ENCODE measurements around the gene PRCP. TPM values are rescaled to one million over a fixed set of nuclear protein-coding genes. Genes with fewer than 3 reads are reported as not detected.

The PRCP gene
- total RNA-seq, 6 experiments from 2014 or later, result 51.2 to 63.3 (median 57.5) TPM

DNA sequence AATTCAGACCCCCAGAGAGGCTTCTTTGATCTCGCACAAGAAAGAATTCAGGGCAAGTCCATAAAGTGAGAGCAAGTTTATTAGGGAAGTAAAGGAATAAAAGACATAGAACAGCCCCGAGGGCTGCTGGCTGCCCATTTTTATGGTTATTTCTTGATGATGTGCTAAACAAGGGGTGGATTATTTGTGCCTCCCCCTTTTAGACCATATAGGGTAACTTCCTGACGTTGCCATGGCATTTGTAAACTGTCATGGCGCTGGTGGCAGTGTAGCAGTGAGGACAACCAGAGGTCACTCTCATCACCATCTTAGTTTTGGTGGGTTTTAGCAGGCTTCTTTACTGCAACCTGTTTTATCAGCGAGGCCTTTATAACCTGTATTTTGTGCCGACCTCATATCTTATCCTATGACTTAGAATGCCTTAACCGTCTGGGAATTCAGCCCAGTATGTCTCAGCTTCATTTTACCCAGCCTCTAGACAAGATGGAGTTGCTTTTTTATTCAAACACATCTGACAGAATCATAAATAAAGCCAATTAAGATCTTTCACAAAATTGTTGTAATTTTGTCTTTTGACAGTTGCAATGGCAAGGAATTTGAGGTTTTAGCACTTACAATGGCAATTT is 8.9 kb upstream of the PRCP start:
- peaks cover 10% of the 10 kb centered on the region for H3K36me3 Mint-ChIP-seq (ENCODE audit: low read depth)
- no peak overlapping the region for H3K4me3 Mint-ChIP-seq
- H3K9me3 Mint-ChIP-seq, result no peaks in the 10 kb centered on the region
- H3K27ac Mint-ChIP-seq, result peak overlapping the region; percentile 48; the same call in 1 of the 2 replicates
- H3K27me3 Mint-ChIP-seq (ENCODE audit: insufficient read depth), result no peaks in the 10 kb centered on the region
- no peak for TF ChIP-seq CTCF (IDR thresholded peaks at IDR 0.05)
- peaks cover 29% of the 10 kb centered on the region for H3K4me1 Mint-ChIP-seq (ENCODE audit: low read depth)
- DNase-seq, result no peak

DNA sequence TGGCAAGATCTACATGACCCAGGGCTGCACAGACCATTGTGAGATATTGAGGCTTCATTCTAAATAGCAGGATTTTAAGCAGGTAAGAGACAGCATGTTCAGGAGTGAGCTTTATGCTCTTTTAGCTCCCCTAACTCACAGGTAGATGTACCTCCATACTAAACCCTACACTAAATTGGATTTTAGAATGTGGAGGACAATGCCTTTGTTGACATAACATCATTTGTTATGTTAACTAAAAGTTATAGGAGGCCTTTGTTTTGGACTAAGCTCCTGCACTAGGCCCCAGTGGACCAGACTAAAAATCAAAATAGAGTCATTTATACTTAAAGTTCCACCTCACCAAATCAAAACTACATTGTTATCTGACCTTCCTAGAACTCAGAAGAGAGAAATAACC is 8.1 kb upstream of the PRCP start:
- Mint-ChIP-seq H3K27ac (peak overlapping the region; percentile 48), H3K36me3 (ENCODE audit: low read depth) (peaks cover 10% of the 10 kb centered on the region), H3K9me3 (no peaks in the 10 kb centered on the region), H3K4me3 (no peak overlapping the region), H3K27me3 (ENCODE audit: insufficient read depth) (no peaks in the 10 kb centered on the region), H3K4me1 (ENCODE audit: low read depth) (peaks cover 33% of the 10 kb centered on the region)
- TF ChIP-seq CTCF (IDR thresholded peaks at IDR 0.05), result no peak
- DNase-seq, result no peak

- peaks cover 43% of the 10 kb centered on the region for H3K4me1 Mint-ChIP-seq (ENCODE audit: low read depth)
- no peaks in the 10 kb centered on the region for H3K9me3 Mint-ChIP-seq
- peaks cover 10% of the 10 kb centered on the region for H3K36me3 Mint-ChIP-seq (ENCODE audit: low read depth)
- no peak for DNase-seq
- H3K27me3 Mint-ChIP-seq (ENCODE audit: insufficient read depth), result no peaks in the 10 kb centered on the region
- H3K4me3 Mint-ChIP-seq, result no peak overlapping the region
- no peak for TF ChIP-seq CTCF (IDR thresholded peaks at IDR 0.05)
- no peak overlapping the region for H3K27ac Mint-ChIP-seq
These were observed 7.1 kb upstream of the PRCP start for GRCh38 chr11:82907371-82907770.

DNA sequence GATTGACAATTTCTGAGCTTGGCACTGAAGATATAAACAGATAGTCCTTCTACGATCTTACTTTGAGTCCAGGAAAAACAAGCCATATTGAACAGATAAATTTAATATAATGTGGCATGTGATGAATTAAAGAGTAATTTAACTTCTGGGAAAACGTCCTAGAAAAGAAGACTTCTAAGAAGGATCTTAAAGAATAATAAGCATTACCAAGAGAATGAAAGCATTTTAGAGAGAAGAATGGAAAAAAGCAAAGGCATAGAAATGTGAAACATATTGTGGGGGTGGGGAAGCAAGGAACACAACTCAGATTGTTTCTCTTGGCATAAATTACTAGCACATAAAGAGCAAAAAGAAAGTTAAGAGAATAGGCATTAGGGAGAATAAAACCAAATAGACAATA is 6.7 kb upstream of the PRCP start:
- DNase-seq, result no peak
- Mint-ChIP-seq H3K27me3 (ENCODE audit: insufficient read depth) (no peaks in the 10 kb centered on the region), H3K9me3 (no peaks in the 10 kb centered on the region), H3K36me3 (ENCODE audit: low read depth) (peaks cover 8% of the 10 kb centered on the region), H3K27ac (no peak overlapping the region), H3K4me1 (ENCODE audit: low read depth) (peaks cover 47% of the 10 kb centered on the region), H3K4me3 (no peak overlapping the region)
- TF ChIP-seq CTCF (IDR thresholded peaks at IDR 0.05), result no peak

DNA sequence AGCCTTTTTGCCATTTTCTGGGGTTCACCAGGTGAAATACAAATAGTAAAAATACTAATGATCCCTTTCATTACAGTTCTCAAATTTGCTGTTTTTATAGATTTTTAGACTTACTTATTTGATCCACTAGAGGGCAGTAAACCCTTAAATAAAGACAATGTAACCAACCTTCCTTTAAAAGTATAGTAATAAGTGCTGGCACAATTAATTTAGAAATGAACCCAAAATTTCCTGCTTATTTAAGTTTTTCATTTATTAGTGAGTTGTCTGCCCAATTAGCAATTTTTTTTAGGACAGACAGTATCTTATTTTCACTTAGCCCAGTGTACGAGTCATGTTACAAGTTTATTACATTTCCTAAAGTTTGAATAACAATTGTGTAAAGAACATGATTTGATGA is 6.0 kb upstream of the PRCP start:
- TF ChIP-seq CTCF (IDR thresholded peaks at IDR 0.05), result peak; percentile 89
- no peak overlapping the region for H3K27ac Mint-ChIP-seq
- H3K9me3 Mint-ChIP-seq, result no peaks in the 10 kb centered on the region
- DNase-seq, result peak; percentile 19
- H3K27me3 Mint-ChIP-seq (ENCODE audit: insufficient read depth), result no peaks in the 10 kb centered on the region
- peaks cover 1% of the 10 kb centered on the region for H3K36me3 Mint-ChIP-seq (ENCODE audit: low read depth)
- H3K4me1 Mint-ChIP-seq (ENCODE audit: low read depth), result peaks cover 49% of the 10 kb centered on the region
- H3K4me3 Mint-ChIP-seq, result no peak overlapping the region

All from HFFc6 (cell line).